Stimulated activated naive CD8-positive, alpha-beta T cell treated with anti-CD3 and anti-CD28 coated beads, Interleukin-15, Interleukin-2, amounts not matched to agents 100 U/mL and 50 U/mL, for 24 hours (primary cell): ENCODE measurements around the gene FBXO42.
A peak's percentile ranks its signal among the peaks of the same experiment; 100 is the strongest.
"Not testable (repeated sequence)": the region's sequence is repeated elsewhere in the genome, so short reads cannot be mapped to it uniquely, and the experiment has no call there.

Experiments used
- ATAC-seq: fragments of 150-1000 bp; cut with Tn5 transposase; one replicate; pipeline ENCODE4 v1.10.0; 2021
- DNase-seq: peaks from one replicate; pipeline ENCODE4 v3.0.0; 2021

Gene FBXO42

DNA sequence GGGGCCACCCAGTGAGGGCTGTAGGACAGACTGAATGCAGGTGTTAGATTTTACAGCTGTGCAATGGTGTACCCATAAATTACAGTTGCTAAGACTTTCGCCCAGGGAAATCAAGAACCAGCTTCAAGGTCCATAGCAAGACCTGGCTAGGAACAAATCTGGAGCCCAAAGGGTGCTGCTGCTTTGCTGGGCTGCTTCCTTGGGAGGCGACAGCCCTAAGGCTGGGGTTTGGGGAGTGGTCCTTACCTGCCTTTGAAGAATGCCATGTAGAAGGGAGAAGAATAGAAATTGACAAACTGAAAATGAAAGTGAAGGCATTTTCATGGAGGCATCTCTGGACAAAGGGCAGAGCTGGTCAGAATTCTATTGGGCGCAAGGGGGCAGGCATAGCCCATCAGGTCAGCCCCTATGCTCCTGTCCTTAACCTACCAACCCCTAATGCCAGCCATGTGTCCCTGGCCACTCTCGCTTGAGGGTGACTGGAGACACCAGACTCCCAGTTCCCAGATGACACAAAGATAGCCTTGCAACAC, 132.2 kb downstream of the FBXO42 start:
- no peak for ATAC-seq

DNA sequence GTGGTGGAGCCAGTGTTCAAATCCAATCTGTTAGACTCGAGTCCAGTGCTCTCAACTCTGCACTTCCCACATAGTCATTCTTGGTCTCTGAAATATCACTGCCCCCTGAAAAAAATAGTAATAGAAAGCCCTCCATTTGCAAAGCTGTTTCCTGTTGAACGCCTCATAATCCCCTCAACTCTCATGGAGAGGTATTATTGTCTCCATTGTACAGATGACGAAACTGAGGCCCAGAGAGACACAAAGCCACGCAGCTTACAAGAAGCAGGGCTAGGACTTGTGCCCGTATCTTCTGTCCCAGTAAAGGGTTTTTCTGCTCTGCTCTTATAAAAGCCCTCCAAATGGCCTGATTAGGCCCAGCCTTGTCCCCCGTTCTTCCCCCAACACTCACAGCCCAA, 133.6 kb downstream of the FBXO42 start:
- DNase-seq (no peak), ATAC-seq (no peak)

More for the DNA sequence above, 132.2 kb downstream of the FBXO42 start:
- DNase-seq = no peak

GRCh38 chr1:16218014-16218673, 134.1 kb downstream of the FBXO42 start:
- ATAC-seq = no peak

DNA sequence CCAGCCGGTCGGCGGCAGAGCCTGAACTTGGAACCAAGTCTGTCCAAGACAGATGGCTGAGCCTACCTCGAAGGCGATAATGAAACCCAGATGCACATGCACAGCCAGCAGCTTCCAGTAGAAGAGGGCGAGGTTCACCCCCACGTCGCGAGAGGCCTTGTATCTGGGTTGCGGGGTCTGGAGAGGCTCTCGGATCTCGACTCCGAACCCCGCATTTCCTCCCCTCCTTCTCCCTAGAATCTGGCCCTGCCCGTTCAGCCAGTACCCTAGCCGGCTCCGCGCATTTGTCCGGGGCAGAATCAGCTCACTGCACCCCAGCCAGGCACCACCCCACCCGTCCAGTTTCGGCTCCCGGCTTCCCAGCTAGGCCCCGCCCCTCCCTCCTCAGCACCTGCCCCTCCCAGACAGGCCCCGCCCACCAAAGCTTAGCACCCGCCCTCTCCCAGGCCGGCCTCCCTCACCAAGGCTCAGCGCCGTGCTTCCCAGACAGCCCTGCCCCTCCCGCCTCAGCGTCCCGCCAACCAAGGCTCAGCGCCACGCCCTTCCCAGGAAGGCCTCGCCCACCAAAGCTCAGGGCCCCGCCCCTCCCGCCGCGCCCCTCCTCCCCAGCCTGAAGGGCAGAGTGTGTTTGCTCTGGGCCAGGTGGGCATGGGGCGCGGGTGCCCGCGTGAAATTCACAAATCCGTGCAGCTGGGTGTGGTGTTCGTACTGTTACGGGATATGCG, 135.1 kb downstream of the FBXO42 start:
- DNase-seq (peak; percentile 96), ATAC-seq (peak; percentile 98)

More at GRCh38 chr1:16218014-16218673, 134.1 kb downstream of the FBXO42 start:
- DNase-seq = no peak

- ATAC-seq (no peak), DNase-seq (peak; percentile 76)
Measured at GRCh38 chr1:16215882-16216753, 136.2 kb downstream of the FBXO42 start.

- not testable (repeated sequence) for DNase-seq, ATAC-seq
Measured at GRCh38 chr1:16215240-16215639, 137.0 kb downstream of the FBXO42 start.

- ATAC-seq, DNase-seq: not testable (repeated sequence)
Measured at GRCh38 chr1:16213544-16213943, 138.7 kb downstream of the FBXO42 start.

- no peak for ATAC-seq
- DNase-seq = no peak
Measured at GRCh38 chr1:16213013-16213412, 139.3 kb downstream of the FBXO42 start.

- ATAC-seq (no peak), DNase-seq (no peak)
Measured at GRCh38 chr1:16212251-16212961, 139.9 kb downstream of the FBXO42 start, which contains the start of gene ARHGEF19. ARHGEF19 (minus strand) TSS chr1:16212652; CDS start chr1:16209054, 3,598 bp downstream.

DNA sequence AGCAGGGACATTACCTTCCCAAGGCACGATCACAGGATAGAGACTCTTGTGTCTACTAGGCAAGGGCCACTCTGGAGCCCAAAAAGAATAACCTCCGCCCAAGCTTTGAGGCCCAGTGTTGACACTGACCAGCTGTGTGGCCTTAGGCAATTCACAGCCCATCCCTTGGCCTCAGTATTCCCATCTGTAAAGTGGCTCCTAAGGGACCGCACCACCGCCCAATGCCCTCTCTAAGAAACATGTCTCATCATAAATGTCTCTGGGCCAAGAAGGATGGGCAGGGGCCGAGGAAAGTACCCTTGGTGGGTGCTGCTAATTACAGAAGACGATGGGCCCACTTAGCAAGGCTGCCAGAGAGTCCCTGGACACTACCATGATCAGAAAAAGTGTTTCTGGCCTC, 140.5 kb downstream of the FBXO42 start:
- no peak for ATAC-seq
- DNase-seq = no peak

DNA sequence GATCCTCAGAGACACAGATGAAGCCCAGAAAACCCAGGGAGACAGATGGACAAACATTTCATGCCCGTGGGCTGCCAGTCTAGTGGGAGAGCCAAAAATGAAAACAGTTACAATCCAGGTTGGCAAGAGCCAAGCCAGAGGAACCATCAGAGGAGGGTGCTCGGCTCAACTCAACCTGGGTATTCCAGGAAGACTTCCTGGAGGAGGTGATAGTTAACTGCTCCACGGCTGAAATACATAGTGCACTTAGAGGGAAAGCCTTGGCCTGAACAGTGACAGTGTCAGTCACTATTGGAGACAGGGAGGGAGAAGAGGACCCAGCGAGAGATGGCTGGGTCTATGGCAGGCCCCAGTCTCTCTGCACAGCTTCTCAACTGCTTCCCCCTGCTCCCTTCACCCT, 141.7 kb downstream of the FBXO42 start:
- ATAC-seq (no peak), DNase-seq (no peak)

GRCh38 chr1:16209847-16210407, 142.4 kb downstream of the FBXO42 start:
- DNase-seq = no peak
- ATAC-seq = no peak

DNA sequence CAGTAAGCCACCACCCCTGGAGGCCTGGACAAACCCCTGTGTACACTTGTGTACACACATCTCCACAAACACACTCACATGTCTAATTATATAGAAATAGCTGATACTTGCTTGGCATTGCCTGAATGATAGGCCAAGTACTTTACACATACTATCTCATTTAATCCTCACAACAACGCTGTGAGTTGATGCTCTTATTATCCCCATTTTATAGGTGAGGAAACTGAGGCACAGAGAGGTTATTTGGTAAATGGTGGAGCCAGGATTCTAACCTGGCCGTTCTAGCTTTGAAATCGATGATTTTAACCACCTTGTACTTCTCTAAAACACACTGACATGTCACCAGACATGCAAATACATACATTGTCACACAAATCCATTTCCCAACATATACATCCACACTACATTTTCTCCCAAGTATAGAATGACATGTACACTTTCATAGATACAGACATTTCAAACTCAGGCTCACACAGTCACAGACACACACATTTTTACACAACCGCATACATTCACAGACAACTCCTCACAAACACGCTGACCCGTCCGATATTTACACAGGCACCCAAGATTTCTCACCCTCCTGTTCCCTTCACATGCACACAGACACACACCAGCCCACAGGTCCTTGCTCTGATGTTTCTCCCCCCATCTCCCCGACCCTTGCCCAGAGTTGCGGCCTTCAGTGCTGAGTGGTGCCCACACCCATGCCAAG, 143.0 kb downstream of the FBXO42 start:
- DNase-seq = no peak
- no peak for ATAC-seq

DNA sequence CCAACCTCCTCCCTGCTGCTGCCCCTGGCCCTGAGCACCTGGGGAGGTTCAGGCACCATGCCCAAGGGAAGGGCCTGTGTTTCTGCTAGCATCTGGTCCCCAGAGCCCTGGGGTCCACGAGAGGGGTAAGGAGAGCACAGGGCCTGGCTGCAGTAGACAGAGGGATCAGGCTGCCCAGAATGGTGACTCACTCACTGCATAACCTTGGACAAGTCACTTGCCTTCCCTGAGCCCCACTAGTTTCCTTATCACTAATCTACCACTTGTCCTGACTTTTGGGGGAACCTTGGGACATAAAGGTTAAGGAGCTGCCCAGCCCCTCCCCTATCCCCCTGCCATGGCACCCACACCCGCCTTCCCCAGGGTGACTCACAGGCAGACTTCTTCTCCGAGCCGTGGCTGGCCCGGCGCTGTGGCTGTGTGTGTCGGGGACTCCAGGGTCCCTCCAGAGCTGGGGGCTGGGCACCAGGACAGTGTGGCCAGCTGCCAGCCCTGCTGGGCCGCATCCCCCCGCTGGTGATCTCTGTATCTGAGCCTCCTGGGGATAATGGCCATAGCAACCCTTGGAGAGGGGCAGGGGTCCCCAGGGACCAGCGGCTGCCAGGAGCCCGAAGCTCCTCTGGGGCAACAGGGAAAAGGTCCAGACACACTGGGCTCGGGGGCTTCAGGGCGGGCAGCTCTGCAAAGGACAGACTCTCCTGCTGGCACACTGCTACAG, 143.9 kb downstream of the FBXO42 start:
- no peak for DNase-seq
- no peak for ATAC-seq

DNA sequence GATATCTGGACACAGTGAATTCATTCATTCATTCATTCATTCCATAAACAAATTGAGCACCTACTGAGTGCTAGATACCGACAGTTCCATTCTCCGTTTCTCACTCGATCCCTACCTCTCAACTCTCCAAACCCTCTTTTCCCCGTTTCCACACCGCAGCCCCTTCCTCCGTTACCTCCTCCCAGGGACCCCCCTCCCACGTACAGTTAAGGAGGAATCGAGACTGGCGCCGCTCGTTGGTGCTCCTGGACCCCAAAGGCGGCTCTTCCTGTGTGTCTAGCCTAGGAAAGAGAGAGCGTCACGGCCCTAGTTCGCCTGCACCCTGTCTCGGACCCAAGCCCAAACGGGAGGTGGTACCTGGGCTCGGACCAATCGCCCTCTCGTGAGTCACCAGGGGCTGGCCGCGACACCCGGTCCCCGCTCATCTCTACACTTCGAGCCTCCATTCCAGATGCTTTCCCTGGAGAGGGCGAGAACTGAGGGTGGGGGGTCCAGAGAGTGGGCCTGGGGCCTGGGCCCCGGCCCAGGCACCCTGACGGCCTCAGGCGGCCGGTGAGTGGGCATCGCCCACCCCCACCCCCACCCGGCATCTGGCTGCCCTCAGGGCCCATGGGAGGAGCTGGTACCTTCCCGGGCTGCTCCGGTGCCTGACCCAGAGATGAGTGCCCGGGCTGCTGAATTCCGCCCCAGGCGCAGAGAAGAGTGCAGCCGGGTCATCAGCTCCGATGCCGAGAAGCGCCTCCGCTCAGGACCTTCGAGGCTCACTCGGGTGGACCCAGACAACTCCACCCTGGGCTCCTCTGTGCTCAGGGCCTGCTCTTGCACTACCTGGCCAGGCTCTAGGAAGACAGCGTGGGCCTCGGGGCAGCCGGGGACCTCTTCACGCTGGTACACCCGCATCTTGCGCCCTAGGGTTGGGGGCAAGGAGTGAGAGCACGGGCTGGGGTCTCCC, 144.7 kb downstream of the FBXO42 start:
- DNase-seq (no peak), ATAC-seq (no peak)

DNA sequence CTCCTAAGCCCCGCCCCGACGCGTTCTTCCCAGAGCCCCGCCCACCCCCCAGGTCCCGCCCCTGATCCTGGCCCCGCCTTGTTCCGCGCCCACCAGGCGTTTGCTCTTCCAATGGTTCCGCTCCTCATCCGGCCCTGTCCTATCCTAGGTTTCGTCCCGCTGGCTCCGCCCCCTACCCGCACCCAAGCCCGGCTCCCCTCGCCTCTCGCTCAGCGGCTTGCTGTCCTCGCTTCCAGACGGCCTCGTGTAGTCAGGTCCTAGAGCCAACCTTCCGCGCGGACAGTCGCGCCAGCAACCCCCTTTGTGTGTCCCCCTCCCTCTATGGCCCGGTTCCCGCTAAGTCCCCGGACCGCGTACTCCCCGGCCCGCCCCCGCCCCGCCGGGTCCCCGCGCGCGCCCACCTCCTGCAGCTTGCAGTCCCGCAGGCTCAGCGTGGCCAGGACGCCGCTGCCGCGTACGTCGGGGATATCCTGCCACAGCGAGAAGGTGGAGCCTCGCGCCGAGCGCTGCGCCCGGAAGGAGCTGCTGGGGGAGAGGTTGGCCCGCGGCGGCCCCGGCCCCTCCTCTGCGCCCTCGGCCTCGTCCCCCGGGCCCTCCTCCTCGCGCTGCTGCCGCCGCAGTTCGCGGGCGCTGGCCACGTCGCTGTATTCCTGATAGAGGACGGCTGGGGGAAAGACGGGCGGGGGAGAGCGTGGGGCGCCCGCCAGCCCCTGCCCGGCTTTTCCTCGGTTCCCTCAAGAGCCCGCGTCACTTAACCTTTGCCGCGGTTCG, 145.5 kb downstream of the FBXO42 start:
- DNase-seq (peak; percentile 95), ATAC-seq (peak; percentile 90)

- peak; percentile 2 for ATAC-seq
- DNase-seq = no peak
Measured at GRCh38 chr1:16205891-16206546, 146.3 kb downstream of the FBXO42 start.

DNA sequence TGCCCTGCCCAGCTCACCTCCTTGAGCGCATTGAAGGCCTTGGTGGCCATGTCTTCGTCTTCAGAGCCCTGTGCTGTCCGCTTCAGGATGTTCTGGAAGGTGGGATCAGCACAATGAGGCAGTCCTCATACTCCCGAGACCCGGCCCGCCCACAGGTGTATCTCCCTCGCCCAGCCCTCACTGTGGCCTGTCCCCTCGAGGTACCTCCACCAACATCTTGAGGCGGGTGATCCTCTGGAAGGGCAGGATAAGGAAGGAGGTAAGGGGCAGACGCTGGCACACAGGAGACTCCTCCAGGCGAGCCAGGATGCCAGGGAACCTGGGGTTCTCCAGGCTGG, 147.0 kb downstream of the FBXO42 start:
- DNase-seq = no peak
- ATAC-seq = no peak
